ENCODE data around the gene GLS.

The GLS gene

DNA sequence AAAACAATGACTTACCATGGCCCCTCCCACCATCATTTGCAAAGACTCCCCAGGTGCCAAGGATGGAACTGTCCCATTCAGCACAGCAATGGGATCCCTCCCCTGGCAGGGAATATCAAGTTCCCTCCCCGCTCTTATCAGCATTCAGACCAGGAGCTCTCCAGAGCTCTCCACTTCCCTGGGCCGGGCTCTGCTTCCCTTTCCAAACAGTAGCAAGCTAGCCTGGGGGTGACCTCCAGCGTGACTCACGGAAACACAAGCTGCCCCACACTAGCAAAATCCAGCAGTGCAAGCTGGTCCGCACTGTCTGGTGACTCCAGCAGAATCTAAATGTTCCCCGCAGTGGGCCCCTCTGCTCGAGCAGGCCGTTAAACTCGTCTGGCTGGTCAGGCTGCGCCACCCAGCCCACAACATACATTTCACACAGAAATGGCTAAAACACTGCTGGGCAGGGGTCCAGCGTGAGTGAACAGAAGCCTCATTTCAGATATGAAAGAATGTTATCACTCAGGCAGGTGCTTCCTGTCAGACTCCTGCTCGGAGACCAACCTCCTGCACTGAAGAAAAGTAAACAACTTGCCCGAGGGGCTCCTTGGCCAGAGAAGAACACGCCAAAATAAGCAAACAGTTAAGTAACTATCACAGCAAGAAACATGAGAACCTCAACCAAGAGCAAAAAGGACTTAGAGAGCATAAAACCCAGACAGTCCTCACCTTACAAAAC, 99.4 kb downstream of the GLS start:
- TF ChIP-seq CTCF (IDR thresholded peaks at IDR 0.05; ENCODE audit: extremely low read depth, missing control alignments), result no peak
- DNase-seq (ENCODE audit: low spot score), result no peak

DNA sequence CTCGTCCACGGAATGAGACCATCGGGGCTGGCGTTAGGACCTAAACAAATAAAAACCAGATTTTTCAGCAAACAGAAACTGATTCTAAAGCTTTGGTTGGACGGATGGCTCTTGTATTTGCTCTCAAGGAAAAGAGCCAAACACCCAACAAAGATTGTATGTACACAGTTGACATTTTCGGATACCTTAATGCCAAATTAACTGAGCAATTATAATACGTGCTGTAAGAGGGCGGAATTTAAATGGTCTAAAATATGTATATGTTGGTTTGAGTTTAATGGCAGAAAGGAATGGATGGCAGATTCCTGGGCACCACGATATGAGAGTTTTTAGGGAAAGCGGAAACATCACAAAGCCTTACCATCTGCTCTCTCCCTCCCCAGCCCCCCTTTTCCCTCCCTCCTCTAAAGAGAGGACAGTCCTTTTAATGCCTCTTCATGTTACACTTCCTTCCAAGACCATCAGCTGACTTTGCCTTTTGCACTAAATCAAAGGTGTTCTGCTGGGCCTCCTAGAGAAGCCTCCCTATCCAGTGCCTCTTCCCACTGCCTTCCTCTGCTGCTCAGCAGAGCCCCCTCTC, 100.1 kb downstream of the GLS start:
- TF ChIP-seq CTCF (IDR thresholded peaks at IDR 0.05; ENCODE audit: extremely low read depth, missing control alignments), result no peak
- no peak for DNase-seq (ENCODE audit: low spot score)

DNA sequence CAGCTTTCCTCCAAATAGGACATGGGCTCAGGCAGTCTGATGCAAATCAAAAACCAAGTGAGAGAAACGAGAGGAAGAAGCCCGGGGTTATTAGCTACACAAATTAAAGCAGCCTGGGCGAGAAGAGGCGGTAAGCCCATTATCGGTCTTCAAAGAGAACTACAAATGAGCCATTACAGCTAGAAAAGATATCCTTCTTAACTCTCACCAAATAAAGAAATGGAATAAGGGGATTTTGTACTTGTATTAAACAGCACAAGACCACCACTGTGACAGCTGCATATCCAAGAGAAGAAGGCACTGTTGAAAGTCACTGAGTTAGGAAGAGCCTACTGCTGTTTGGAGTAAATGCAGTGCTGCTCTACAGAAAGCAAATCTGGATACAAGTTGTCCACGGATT, 100.7 kb downstream of the GLS start:
- TF ChIP-seq CTCF (IDR thresholded peaks at IDR 0.05; ENCODE audit: extremely low read depth, missing control alignments), result no peak
- DNase-seq (ENCODE audit: low spot score), result no peak

DNA sequence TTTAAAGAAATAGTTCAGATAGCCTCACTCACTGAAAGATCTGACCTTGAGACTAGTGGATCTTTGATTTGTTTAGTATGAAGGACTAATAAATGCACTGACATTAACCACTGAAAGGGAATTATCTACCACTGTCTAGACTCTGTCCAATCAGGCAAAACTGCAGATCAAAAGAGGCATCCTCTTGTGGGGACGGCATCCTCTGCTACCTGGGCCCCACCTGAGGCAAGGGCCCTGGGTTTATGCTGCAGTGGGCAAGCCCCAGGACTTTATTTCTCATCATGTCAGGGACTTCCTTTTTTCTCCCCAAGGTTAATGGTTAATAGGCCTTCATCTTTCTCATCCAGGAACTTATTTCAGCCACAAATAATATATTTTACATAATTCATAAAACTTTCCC, 101.1 kb downstream of the GLS start:
- TF ChIP-seq CTCF (IDR thresholded peaks at IDR 0.05; ENCODE audit: extremely low read depth, missing control alignments), result no peak
- DNase-seq (ENCODE audit: low spot score), result no peak

DNA sequence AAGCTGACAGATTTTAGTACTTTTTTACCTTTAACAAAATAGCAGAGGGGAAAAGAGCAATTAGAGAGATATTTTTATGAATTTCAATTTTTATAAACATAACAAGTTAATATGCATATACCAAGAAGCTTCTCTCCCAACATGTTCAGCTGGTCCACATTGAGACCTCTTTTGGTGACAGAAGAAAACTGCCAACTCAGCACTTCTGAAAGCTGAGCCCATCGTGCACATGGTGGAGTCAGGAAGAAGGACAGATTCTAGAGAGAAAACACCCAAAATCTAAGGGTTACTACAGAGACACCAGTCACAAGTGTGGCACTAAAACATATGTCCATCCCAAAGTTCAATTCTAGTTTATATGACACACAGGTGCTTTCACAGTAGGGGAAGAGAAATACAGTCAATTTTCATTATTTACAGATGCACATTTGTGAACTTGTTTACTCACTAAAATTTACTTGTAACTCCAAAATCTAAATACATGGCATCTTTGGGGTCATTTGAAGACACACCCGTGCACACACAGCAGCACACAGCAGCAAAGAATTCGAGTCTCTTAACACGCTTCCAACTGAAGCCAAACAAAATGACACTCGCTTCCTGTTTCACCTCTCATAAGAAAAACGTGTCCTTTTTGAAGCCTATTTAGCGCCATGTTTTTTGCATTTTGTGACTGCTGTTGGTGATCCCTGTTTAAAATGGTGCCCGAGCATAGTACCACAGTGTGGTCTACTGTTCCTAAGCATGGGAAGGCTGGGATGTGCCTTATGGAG, 101.8 kb downstream of the GLS start:
- no peak for DNase-seq (ENCODE audit: low spot score)
- TF ChIP-seq CTCF (IDR thresholded peaks at IDR 0.05; ENCODE audit: extremely low read depth, missing control alignments), result no peak

DNA sequence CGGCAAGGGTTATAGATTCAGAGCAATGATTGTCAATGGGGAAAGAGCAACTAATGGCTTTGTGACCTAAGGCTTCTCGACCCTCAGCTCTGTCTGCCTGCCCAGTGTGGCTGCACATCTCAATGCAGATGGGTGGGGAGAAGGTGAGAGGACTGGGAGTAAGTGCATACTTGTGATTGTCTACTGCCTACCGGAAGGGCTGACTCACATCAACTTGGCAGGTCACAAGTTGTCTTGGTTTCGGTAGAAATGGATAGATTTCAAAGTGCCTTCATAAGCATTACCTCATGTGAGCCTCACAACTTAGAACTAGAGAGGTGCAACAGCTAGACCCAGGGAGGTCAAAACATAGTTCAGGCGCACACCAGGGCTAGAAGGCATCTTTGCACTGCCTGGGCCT, 104.0 kb downstream of the GLS start:
- no peak for TF ChIP-seq CTCF (IDR thresholded peaks at IDR 0.05; ENCODE audit: extremely low read depth, missing control alignments)
- DNase-seq (ENCODE audit: low spot score), result no peak
